Stimulated activated CD4-positive, alpha-beta T cell treated with anti-CD3 and anti-CD28 coated beads, TNF-alpha, amount 100 ng/mL, for 1 hour (primary cell): Measurements from ENCODE around the gene ERCC6L2.

Experiments
- DNase-seq, 3 donors: peaks; one replicate each; pipeline ENCODE4 v3.0.0-alpha.2; 2020; ENCODE audit warnings: low read depth in 3 of 3, low spot score in 1 of 3

Gene ERCC6L2

GRCh38 chr9:95977371-95977770 lies 101.9 kb downstream of the ERCC6L2 start:
- no peak for DNase-seq

- no peak for DNase-seq
Observed at GRCh38 chr9:95978106-95978505, 102.6 kb downstream of the ERCC6L2 start.

GRCh38 chr9:95979446-95979845 lies 104.0 kb downstream of the ERCC6L2 start:
- no peak for DNase-seq

GRCh38 chr9:95980262-95981125 lies 105.0 kb downstream of the ERCC6L2 start:
- DNase-seq, result no peak

- no peak for DNase-seq
Observed at GRCh38 chr9:95981761-95982390, 106.4 kb downstream of the ERCC6L2 start.

GRCh38 chr9:95985440-95986055 lies 110.1 kb downstream of the ERCC6L2 start:
- DNase-seq, result no peak

- no peak for DNase-seq
Observed at GRCh38 chr9:95989297-95989696, 113.8 kb downstream of the ERCC6L2 start.

GRCh38 chr9:95991326-95991725 lies 115.8 kb downstream of the ERCC6L2 start:
- DNase-seq, result no peak

- no peak for DNase-seq
Observed at GRCh38 chr9:95992536-95992935, 117.0 kb downstream of the ERCC6L2 start.

- DNase-seq, result no peak
Observed at GRCh38 chr9:95993337-95993736, 117.8 kb downstream of the ERCC6L2 start.

GRCh38 chr9:95999390-95999789 lies 123.9 kb downstream of the ERCC6L2 start:
- no peak for DNase-seq

- DNase-seq, result no peak
Observed at GRCh38 chr9:96004379-96004778, 128.9 kb downstream of the ERCC6L2 start.

- no peak for DNase-seq
Observed at GRCh38 chr9:96006296-96006879, 130.9 kb downstream of the ERCC6L2 start.

- DNase-seq, result no peak
Observed at GRCh38 chr9:96006961-96007360, 131.5 kb downstream of the ERCC6L2 start.

- DNase-seq, result no peak
Observed at GRCh38 chr9:96008502-96009222, 133.2 kb downstream of the ERCC6L2 start.

GRCh38 chr9:96009223-96009602 lies 133.7 kb downstream of the ERCC6L2 start:
- DNase-seq, result no peak

- DNase-seq, result no peak
Observed at GRCh38 chr9:96009690-96010472, 134.4 kb downstream of the ERCC6L2 start.

GRCh38 chr9:96014078-96014477 lies 138.6 kb downstream of the ERCC6L2 start:
- DNase-seq, result peak in 1 of 3 donors; percentile 37

- no peak for DNase-seq
Observed at GRCh38 chr9:96015876-96016686, 140.6 kb downstream of the ERCC6L2 start.
